AG08395 (cell line): ENCODE data around the gene PIP5KL1.
"Not testable (repeated sequence)": the region's sequence is repeated elsewhere in the genome, so short reads cannot be mapped to it uniquely, and the experiment has no call there.

Source experiments
- DNase-seq: peaks from one replicate; pipeline ENCODE4 v3.0.0; 2012; ENCODE audit warnings: mixed read lengths, low spot score

The PIP5KL1 gene

DNA sequence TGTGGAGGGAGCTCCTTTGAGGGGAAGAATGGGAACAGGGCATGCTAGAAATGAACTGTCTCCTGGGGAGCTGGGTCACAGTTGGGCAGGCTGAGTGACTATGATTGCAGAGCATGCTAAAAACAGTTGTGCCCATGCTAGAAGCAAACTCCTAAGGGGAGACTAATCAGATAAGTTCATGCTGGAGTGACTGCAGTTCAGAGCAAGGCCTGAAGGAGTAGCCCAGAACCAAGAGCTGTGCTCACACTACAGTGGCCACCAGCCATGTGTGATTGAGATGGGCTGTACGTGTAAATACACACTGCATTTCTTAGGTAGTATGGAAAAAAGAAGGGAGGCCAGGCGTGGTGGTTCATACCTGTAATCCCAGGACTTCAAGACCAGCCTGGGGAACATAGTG, 42.8 kb downstream of the PIP5KL1 start:
- no peak for DNase-seq

DNA sequence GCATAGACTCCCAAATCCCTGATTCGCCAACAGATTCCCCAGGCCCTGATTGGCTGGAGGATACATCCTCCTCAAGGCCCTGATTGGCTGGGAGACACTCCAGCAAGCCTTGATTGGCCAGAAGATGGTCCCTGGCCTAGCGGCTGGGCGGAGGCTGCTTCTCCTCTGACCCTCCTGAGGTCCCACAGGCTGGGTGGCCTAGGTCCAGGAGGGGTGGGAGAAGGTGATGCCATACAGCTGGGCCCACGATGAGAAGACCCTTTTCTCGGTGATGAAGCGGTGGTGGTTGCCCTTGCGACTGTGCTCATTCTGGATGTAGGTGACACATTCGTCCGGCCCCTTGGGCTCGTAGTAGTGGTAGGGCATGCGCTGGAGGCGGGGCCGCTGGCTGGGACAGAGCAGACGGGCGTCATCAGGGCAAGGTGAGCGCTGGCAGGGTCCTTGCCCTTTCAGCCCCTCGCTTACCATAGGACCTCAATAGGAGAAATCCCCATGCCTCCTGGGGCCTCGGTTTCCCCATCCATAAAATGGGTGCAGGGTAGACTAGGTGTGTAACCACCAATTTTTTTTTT, 44.1 kb downstream of the PIP5KL1 start:
- DNase-seq: no peak

DNA sequence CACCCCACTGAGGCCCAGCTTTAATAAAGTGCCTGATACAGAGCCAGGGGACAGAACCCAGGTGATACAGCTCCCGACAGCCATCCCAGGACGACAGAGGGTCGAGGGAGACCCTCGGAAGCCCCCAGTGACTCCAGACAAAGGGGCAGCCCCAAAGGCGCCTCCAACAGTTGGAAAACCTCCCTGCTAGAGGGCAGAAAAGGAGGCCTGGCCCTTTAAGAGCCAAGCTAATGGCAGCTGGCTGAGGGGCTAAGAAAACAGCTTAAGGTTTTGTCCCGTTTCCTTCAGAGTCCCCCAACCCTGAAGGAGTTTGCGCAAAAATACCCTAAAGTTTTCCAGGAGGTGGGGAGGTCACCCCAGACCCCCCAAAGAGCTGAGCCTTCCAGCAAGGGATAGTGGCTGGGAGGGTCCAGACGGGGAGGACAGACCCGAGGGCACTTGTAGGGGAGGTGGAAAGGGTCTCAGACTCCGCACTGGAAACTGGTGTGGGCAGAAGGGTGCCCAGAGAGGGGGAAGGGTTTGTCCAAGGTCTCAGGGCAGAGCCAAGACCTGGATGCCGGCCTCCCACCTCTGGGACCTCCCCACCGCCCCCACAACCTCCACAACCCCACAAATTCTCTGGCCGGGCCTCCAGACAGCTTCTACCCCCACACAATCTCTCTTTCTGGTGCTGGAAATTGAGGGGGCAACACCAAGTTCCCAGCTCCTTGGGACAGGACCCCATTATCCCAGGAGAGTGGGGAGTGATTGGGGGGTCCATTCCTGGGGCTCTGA, 44.9 kb downstream of the PIP5KL1 start:
- no peak for DNase-seq

DNA sequence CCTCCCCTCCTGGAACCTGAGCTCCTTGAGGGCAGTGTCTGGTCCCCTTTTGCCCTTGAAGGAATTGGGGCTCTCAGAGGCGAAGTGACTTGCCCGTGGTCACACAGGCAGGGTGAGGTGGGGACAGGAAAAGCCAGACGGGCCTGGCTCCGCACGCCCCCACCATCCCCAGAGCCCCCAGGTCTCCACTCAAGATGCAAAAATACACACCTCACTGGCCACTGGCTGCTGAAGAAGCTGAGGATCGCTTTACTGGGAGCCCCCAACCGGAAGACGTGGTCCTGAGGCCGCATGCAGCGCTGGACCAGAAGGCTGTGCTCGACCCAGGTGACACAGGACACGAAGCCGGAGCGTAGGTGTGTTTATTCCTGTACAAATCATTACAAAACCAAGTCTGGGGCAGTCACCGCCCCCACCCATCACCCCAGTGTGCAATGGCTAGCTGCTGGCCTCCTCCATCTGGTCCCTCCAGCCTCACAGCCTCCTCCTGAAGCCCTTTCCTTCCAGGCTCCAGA, 45.5 kb downstream of the PIP5KL1 start:
- no peak for DNase-seq

DNA sequence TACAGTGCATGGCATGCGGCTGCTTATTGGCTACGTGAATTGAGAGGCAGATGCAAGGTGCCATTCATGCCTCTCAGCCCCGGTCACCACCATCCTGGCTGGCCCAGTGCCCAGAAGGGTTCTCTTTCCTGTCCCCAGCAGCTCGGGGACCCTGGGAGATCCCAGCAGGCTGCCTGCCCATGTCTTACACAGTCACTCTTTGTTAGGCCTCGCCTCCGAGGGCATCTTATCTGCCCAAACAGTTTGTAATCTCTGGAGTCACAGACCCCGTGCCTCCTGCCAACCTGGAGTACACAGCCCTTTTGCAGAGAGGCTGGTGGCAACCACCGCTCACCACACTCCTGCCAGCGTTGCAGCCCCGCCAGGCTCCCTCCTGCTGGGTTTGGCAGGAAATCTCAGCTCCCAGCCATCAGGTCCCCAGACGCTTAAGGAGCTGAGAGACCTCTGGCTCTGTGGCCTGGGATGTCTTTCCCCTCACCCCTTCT, 46.1 kb downstream of the PIP5KL1 start:
- no peak for DNase-seq

DNA sequence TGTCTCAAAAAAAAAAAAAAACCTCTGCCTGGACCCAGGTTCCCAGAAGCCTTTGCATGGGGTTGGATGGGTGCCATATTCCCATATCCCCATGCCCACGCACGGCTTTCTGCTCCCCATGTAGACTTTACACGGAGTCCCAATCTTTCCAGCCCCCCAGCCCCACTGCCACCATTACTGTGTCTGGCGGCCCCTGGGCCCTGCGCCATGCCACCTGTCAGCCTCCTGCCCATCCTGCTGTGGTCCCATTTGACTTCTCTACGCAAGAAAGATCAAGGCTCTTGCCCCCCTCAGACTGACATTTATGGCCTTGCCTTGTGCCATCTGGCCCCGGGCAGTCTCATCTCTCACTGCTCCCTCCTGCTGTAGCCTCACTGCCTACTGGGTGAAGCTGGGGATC, 46.6 kb downstream of the PIP5KL1 start:
- no peak for DNase-seq

DNA sequence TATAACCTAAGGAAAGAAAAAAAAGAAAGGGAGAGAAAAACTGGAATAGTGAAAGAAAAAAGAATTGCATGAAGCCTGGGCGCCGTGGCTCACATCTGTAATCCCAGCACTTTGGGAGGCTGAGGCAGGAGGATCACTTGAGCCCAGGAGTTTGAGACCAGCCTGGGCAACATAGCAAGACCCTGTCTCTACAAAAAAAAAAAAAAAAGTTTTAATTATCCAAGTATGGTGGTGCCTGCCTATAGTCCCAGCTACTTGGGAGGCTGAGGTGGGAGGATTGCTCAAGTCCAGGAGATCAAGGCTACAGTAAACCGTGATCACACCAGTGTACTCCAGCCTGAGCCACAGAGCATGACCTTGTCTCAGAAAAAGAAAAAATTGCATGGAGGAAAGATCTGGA, 48.9 kb downstream of the PIP5KL1 start:
- not testable (repeated sequence) for DNase-seq

DNA sequence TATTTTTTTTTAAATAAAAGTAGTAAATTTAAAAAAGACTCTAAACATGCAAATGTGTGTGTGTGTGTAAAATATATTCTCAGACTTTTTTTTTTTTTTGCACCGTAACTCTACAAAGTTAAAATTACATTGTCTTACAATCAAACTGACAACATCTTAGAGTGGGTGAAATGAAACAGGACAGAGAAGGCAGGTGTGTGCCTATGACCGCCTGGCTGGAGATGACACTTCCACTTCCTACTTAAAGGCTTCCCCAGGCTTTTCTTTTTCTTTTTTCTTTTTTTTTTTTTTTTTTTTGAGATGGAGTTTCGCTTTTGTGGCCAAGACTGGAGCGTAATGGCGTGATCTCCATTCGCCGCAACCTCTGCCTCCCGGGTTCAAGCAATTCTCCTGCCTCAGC, 50.4 kb downstream of the PIP5KL1 start:
- no peak for DNase-seq

DNA sequence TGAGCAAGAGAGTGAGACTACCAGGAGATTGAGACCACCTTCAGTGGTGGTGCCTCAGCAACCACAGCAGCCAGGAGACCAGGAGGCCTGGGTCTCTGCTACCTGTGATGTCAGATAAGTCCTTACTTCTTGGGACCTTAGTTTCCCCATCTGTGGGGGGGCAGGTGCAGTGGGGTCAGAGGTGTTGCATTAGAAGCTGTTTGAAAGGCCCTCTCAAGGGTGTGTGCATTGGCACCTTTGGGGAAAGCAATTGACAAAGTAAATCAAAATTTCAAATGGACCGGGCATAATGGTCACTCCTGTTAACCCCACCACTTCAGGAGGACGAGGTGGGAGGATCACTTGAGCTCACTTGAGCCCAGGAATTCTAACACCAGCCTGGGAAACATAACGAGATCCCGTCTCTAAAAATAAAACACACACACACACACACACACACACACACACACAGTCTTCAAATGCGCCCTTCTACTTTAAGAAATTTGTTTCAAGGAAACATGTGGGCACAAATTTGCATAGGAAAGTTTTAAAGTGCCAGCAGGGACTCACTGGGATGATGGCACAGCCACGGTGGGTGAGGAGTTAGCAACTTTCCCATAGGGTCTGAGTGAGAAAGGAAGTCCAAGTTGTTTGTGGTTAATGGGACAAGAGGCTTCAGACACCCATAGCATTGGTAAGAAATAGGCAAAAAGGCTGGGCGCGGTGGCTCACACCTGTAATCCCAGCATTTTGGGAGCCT, 51.8 kb downstream of the PIP5KL1 start:
- no peak for DNase-seq

DNA sequence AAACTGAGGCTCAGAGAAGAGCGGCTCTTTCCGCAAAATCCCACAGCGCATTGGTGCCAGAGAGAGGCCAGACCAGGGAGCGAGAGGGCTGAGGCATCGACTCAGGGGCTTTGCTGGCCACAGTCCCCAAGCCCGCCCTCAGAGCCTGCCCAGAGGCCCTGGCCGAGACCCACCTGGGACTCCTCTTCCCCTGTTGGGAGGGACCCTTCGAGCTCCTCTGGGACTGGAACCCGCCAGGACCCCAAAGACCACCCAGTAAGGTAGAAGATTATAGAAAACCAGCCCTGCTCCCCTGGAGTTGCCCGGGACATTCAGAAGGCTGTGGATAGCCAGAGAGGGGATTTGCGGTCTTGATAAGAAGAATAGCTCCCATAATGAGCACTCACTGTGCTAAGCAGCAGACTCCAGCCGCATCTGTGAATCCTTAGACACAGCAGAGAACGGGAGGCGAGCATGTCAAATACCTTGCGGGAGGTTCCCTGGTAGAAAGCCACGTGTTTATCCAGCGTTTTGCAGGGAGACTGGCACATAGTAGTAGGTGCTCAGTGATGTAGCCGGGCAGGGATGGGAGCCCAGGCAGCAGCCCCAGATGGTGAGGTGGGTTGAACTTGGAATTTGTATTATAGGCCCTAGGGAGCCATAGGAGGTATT, 52.5 kb downstream of the PIP5KL1 start:
- no peak for DNase-seq

DNA sequence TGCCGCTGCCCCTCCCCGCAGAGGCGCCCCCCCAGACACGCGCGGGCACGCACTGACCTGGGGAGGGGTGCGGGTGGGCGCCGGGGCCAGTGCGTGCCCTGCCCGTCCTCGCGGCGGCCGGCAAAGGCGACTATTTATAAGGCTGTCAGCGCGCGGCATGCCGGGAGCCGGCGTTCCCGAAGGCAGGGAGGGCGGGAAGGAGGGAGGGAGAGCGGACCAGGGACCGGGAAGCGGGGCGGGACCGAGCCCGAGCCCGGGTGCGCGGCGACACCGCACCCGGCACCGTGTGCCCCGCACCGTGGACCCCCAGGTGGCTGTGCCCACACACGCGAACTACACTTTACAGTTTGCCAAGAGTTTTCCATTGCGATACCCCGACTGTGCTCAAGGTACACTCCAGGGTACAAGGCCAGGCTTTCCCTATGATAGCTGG, 53.0 kb downstream of the PIP5KL1 start, which contains the start of gene AK1:
TSS of gene AK1 (minus strand) at position 110 of the 433 bp plus-strand sequence. CDS start 3,058 bp downstream, outside the sequence.
- peak; percentile 68 for DNase-seq

DNA sequence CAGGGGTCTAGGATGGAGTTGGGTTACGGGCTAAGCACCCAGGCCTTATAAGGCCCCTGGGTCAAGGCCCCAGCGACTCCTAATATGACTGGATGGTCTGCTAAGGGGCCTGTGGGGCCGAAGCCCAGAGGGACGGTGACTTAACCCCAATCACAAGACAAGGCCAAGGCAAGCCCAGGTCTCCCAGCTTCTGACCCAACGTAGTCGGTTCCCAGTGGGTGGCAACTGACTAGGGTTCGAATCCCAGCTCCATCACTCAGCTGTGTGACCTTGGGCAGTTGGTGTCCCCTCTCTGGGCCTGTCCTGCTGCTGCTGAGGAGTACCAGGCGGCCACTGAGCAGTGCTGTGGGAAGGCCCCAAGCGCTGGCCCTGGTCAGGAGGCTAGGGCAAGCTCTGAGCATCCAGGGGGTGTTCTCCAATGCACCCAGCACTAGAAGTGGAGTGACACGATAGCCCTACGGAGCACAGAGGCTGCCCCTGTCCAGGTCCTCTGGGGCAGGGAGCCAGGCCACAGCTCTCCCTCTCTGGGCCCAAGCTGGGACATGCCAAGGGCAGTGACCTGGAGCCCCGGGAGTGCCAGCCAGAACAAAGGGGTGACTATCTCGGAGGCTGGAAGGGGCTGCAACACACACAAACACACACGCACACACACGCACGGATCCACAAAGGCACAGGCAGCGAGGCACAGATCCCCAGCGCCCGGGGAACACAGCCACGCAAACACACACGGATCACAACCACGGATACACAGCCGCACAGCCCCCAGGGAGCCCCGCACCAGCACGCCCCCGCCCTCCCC, 53.6 kb downstream of the PIP5KL1 start:
- peak; percentile 31 for DNase-seq

DNA sequence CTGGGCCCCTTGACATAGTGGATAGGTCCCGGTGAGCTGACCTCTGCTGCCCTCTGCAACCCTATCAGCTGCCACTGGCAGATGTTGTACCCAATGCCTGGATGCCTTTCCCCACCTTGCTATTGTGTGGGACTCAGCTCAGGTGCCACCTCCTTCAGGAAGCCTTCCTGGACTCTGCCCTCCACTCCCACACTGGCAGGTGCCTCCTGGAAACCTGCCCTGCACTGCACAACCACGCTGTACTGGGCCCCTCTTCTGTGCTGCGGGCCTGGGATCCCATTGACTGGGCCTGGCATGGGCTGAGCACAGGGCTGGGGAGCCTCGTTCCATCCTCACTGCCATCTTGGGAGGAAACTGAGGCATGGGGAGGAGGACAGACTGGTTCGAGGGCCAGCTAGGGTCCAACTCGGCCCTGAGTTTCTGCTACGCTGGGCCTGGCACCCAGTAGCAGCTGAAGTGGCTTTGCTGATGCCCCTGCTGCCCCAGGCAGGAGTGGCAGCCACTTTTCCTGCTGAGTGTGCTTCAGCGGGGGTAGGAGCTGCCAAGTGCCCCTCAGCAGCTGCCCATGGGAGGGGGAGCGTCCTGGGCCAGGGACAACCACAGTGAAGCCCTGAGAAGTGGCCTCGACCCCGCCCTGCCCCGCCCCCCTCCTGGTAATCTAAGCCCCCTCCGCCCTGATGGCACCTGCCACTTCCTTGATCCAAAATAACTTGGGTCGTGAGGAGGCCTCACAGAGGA, 54.4 kb downstream of the PIP5KL1 start:
- DNase-seq: no peak

DNA sequence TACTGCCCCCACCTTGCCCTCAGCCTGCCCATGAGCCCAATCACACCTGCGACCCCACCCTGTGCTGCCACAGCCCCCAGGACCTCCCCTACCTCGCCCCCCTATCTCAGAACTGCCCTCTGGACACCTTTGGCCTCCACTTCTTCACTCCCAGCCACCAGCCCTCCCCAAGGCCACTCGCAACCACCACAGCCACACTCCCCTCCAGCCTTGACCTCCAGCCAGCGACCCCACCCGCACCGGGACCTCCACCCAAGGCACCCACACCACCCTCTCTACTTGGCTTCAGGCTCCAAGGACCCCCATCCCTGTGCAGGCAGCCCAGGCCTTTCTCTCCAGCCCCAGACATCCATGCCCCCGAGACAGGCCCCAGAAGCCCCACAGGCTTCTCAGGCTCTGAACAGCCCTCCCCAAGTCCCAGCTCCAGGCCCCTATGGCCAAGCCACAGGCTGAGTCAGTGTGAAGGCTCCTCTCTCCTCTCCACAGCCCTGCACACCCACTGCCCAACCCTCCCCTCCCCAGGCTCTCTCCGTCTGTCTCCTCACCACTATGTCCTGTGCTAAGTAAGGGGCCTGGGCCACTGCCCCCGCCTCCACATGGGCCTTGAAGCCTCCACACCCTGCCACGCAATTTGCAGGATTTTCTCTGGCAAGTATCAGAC, 55.1 kb downstream of the PIP5KL1 start:
- DNase-seq: peak; percentile 72

DNA sequence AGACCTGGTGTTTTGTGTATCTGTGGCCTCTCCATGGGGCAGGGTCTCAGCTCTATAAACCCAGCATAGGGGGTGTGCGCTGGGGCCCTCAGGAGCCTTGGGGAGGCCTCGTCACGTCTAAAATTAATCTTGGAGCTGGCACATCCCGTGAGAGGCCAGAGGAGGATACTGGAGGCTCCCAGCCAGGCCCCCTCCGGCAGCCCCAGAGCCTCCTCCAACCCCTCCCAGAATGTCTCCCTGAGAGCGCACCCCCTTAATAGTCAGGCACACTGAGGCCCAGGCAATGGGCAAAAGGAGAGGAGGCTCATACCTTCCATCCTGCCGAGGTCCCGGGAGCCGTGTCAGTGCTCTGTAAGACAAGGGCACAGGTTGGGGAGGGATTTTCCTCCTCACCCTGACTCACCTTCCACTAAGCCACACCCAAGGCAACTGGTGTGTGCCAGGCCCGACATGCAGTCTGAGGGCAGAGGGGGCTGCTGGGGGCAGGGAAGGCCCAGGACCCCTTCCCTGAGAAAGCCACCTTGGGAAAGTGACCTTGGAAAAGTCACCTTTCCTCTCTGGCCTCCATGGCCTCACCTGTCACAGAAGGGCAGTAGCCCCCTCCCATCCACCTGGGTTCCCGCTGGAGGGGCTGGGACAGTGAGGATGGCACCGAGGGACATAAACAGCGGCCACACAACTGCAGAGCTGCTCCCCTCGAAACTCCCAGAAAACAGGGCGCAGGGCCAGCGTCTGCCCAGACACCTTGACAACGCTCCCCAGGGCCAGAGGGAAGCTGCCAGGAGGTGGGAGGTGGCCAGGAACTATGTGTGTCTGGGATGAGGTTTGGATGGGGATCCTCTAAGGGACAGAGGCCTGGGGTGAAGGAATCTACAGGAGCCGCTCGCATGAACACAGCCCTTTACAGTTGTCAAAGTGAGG, 56.0 kb downstream of the PIP5KL1 start:
- DNase-seq: no peak

DNA sequence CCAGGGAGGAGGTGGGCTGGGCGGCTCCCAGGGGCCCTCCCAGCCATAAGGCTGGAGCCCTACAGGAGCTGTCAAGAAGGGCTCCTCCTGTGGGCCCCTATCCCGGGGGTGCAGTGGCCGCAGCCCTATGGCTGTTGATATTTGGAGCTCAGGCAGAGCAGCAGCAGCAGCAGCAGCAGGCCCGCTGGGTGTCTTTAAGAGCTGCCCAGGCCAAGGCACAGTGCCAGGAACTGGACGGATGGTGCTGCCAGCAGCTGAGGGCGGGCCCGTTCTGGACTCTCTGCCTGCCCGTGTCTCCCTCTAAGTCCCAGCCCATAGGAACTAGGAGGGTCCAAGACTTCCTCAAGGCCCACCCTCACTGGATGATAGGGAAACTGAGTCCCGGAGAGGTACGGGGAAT, 56.7 kb downstream of the PIP5KL1 start:
- peak; percentile 76 for DNase-seq

DNA sequence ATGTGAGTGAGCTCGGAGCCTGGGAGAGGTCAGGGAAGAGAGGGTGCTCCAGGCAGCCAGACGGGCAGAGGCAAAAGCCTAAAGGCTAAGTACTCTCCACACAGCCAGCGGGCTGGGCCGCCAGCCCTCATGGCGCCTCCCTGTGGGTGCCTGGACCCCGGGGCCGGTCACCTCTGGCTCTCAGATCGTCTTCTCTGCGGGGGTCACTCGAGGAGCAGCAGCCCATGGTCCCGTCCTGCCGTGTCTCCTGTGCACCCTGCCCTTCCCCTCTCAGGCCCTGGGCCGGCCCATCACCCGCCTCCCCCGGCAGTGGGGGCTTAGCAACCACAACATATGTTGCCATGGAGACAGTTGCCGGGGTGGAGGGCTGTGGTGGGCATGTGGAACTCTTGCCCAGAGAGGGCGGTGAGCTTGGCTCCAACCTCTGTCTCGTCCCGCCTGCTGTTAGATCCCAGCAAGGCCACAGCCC, 57.3 kb downstream of the PIP5KL1 start:
- no peak for DNase-seq

DNA sequence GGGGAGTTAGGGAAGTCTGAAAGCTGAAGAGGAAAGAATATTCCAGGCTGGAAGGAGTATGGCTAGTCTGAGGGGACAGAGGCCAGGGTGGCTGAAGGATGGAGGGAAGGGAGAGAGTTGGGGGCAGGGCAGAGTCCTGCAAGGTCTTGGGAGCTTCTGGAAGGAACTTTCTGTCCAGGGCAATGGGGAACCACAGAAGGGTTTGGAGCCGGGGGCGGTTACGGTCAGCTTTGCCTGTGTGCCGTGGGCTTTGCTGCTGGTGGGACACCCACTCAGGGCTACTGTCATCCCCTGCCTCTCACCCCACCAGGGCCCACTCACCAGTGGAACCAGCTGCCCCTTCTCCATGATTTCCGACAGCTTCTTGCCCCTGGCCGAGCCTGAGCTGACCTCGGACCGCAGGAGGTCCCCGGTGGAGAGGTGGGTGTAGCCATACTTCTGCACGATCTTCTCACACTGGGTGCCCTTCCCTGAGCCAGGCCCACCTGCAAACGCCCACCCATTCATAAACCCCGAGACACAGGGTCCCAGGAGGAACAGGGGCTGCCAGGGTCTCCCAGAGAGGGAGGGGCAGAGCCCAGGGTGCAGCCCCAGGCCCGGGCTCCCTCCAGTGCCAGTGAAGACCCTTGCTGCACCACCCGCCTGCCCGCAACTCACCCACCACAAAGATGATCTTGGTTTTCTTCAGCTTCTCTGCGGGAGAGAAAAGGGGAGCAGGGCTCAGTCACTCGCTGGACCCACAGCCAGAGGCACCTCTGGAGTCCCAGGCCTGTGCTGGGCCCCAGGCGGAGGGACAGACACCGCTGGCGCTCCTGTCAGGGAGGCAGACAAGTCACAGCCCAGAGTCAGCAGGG, 58.0 kb downstream of the PIP5KL1 start:
- no peak for DNase-seq
